Measurements from ENCODE around the gene STRC. TPM values are rescaled to one million over a fixed set of nuclear protein-coding genes. Genes with fewer than 3 reads are reported as not detected.
"Not testable (repeated sequence)": the region's sequence is repeated elsewhere in the genome, so short reads cannot be mapped to it uniquely, and the experiment has no call there.

Gene STRC
- 1 to 10 TPM in 1 of 2 donors, under 1 TPM in 1; 0.59 to 1.5 TPM for total RNA-seq
- polyA plus RNA-seq (ENCODE audit: insufficient read length in 2 of 2) = 1 to 10 TPM; 3.1 to 7.0 TPM
- long read RNA-seq, donor 1 = 0 reads
- long read RNA-seq, donor 2 = 0 reads
- long read RNA-seq, donor 3 = 0 reads
- long read RNA-seq, donor 4 = 0 reads

GRCh38 chr15:43618700-43619099, at the start of gene STRC:
STRC (minus strand) TSS chr15:43618800; CDS start chr15:43618722, 78 bp downstream.
- not testable (repeated sequence) for H3K27me3 ChIP-seq (ENCODE audit: control insufficient read depth, insufficient read depth, low read length); H3K4me1 ChIP-seq (ENCODE audit: control insufficient read depth, insufficient read depth, low read length); H3K9me3 ChIP-seq (ENCODE audit: control insufficient read depth, insufficient read depth, low read length); H3K36me3 ChIP-seq (ENCODE audit: control insufficient read depth, insufficient read depth, low read length); H3K4me3 ChIP-seq (ENCODE audit: low read depth, low read length); H3K27ac ChIP-seq (ENCODE audit: low read depth, low read length); DNase-seq (ENCODE audit: low read depth in 4 of 6, low spot score in 6 of 6)
- WGBS (ENCODE audit: insufficient coverage) = no CpG with 5 or more reads among the region's 2 CpGs

GRCh38 chr15:43666177-43666576, 47.6 kb upstream of the STRC start:
- H3K27ac ChIP-seq (ENCODE audit: low read depth, low read length); DNase-seq (ENCODE audit: low read depth in 4 of 6, low spot score in 6 of 6); H3K36me3 ChIP-seq (ENCODE audit: control insufficient read depth, insufficient read depth, low read length); H3K27me3 ChIP-seq (ENCODE audit: control insufficient read depth, insufficient read depth, low read length); H3K4me1 ChIP-seq (ENCODE audit: control insufficient read depth, insufficient read depth, low read length); H3K4me3 ChIP-seq (ENCODE audit: low read depth, low read length); H3K9me3 ChIP-seq (ENCODE audit: control insufficient read depth, insufficient read depth, low read length): not testable (repeated sequence)
- WGBS (ENCODE audit: insufficient coverage) = no CpG with 5 or more reads among the region's 1 CpG

- WGBS (ENCODE audit: insufficient coverage) = no CpG with 5 or more reads among the region's 8 CpGs
- not testable (repeated sequence) for H3K27ac ChIP-seq (ENCODE audit: low read depth, low read length); H3K4me1 ChIP-seq (ENCODE audit: control insufficient read depth, insufficient read depth, low read length); H3K4me3 ChIP-seq (ENCODE audit: low read depth, low read length); H3K27me3 ChIP-seq (ENCODE audit: control insufficient read depth, insufficient read depth, low read length); DNase-seq (ENCODE audit: low read depth in 4 of 6, low spot score in 6 of 6); H3K9me3 ChIP-seq (ENCODE audit: control insufficient read depth, insufficient read depth, low read length); H3K36me3 ChIP-seq (ENCODE audit: control insufficient read depth, insufficient read depth, low read length)
Measured at GRCh38 chr15:43663333-43663732, 44.7 kb upstream of the STRC start.

- no CpG with 5 or more reads among the region's 2 CpGs for WGBS (ENCODE audit: insufficient coverage)
- not testable (repeated sequence) for DNase-seq (ENCODE audit: low read depth in 4 of 6, low spot score in 6 of 6); H3K4me3 ChIP-seq (ENCODE audit: low read depth, low read length); H3K27me3 ChIP-seq (ENCODE audit: control insufficient read depth, insufficient read depth, low read length); H3K4me1 ChIP-seq (ENCODE audit: control insufficient read depth, insufficient read depth, low read length); H3K27ac ChIP-seq (ENCODE audit: low read depth, low read length); H3K36me3 ChIP-seq (ENCODE audit: control insufficient read depth, insufficient read depth, low read length); H3K9me3 ChIP-seq (ENCODE audit: control insufficient read depth, insufficient read depth, low read length)
Measured at GRCh38 chr15:43662293-43662692, 43.7 kb upstream of the STRC start.

GRCh38 chr15:43659727-43660126, 41.1 kb upstream of the STRC start:
- H3K36me3 ChIP-seq (ENCODE audit: control insufficient read depth, insufficient read depth, low read length); H3K27ac ChIP-seq (ENCODE audit: low read depth, low read length); H3K9me3 ChIP-seq (ENCODE audit: control insufficient read depth, insufficient read depth, low read length); H3K27me3 ChIP-seq (ENCODE audit: control insufficient read depth, insufficient read depth, low read length); H3K4me1 ChIP-seq (ENCODE audit: control insufficient read depth, insufficient read depth, low read length); H3K4me3 ChIP-seq (ENCODE audit: low read depth, low read length); DNase-seq (ENCODE audit: low read depth in 4 of 6, low spot score in 6 of 6): not testable (repeated sequence)
- no CpG with 5 or more reads among the region's 10 CpGs for WGBS (ENCODE audit: insufficient coverage)

GRCh38 chr15:43649430-43649926, 30.9 kb upstream of the STRC start:
- not testable (repeated sequence) for H3K4me3 ChIP-seq (ENCODE audit: low read depth, low read length); DNase-seq (ENCODE audit: low read depth in 4 of 6, low spot score in 6 of 6); H3K27ac ChIP-seq (ENCODE audit: low read depth, low read length); H3K9me3 ChIP-seq (ENCODE audit: control insufficient read depth, insufficient read depth, low read length); H3K27me3 ChIP-seq (ENCODE audit: control insufficient read depth, insufficient read depth, low read length); H3K4me1 ChIP-seq (ENCODE audit: control insufficient read depth, insufficient read depth, low read length)
- peaks cover 14% of the 10 kb centered on the region for H3K36me3 ChIP-seq (ENCODE audit: control insufficient read depth, insufficient read depth, low read length)
- WGBS (ENCODE audit: insufficient coverage) = 89% methylated on average over 3 of the region's 16 CpGs

GRCh38 chr15:43648649-43649429, 30.2 kb upstream of the STRC start, which contains the start of gene CATSPER2:
CATSPER2 (minus strand) TSS chr15:43648844; CDS start chr15:43648061, 783 bp downstream.
- H3K4me3 ChIP-seq (ENCODE audit: low read depth, low read length) = no peak within 1 kb of the TSS
- H3K9me3 ChIP-seq (ENCODE audit: control insufficient read depth, insufficient read depth, low read length) = no peaks in the 10 kb centered on the region
- H3K27ac ChIP-seq (ENCODE audit: low read depth, low read length) = no peak within 1 kb of the TSS
- peaks cover 14% of the 10 kb centered on the region for H3K36me3 ChIP-seq (ENCODE audit: control insufficient read depth, insufficient read depth, low read length)
- no peak for DNase-seq (ENCODE audit: low read depth in 4 of 6, low spot score in 6 of 6)
- H3K27me3 ChIP-seq (ENCODE audit: control insufficient read depth, insufficient read depth, low read length) = no peaks in the 10 kb centered on the region
- H3K4me1 ChIP-seq (ENCODE audit: control insufficient read depth, insufficient read depth, low read length) = no peaks in the 10 kb centered on the region
- WGBS (ENCODE audit: insufficient coverage) = 71% methylated on average over 85 of the region's 85 CpGs

GRCh38 chr15:43638464-43639204, 20.0 kb upstream of the STRC start:
- H3K27ac ChIP-seq (ENCODE audit: low read depth, low read length); H3K9me3 ChIP-seq (ENCODE audit: control insufficient read depth, insufficient read depth, low read length); H3K4me3 ChIP-seq (ENCODE audit: low read depth, low read length); H3K27me3 ChIP-seq (ENCODE audit: control insufficient read depth, insufficient read depth, low read length); DNase-seq (ENCODE audit: low read depth in 4 of 6, low spot score in 6 of 6); H3K4me1 ChIP-seq (ENCODE audit: control insufficient read depth, insufficient read depth, low read length); H3K36me3 ChIP-seq (ENCODE audit: control insufficient read depth, insufficient read depth, low read length): not testable (repeated sequence)
- 93% methylated on average over 6 of the region's 8 CpGs for WGBS (ENCODE audit: insufficient coverage)

GRCh38 chr15:43626937-43627336, 8.3 kb upstream of the STRC start:
- not testable (repeated sequence) for DNase-seq (ENCODE audit: low read depth in 4 of 6, low spot score in 6 of 6); H3K27ac ChIP-seq (ENCODE audit: low read depth, low read length); H3K4me1 ChIP-seq (ENCODE audit: control insufficient read depth, insufficient read depth, low read length); H3K4me3 ChIP-seq (ENCODE audit: low read depth, low read length); H3K36me3 ChIP-seq (ENCODE audit: control insufficient read depth, insufficient read depth, low read length); H3K27me3 ChIP-seq (ENCODE audit: control insufficient read depth, insufficient read depth, low read length); H3K9me3 ChIP-seq (ENCODE audit: control insufficient read depth, insufficient read depth, low read length)

Measured in spinal cord (tissue), 10 donors.